IPS-18a (cell line): ENCODE measurements around the gene KCNQ1.
A peak's percentile ranks its signal among the peaks of the same experiment; 100 is the strongest.

ENCODE experiments used
- H3K27ac ChIP-seq: one replicate; pipeline ENCODE4 v1.5.1; 2013; ENCODE audit warnings: low read length
- H3K27me3 ChIP-seq: one replicate; pipeline ENCODE4 v1.6.1; 2013; ENCODE audit warnings: mild to moderate bottlenecking, low read length; ENCODE audit not compliant: control insufficient read depth, insufficient read depth
- H3K36me3 ChIP-seq: one replicate; pipeline ENCODE4 v1.6.1; 2013; ENCODE audit warnings: low read depth, low read length; ENCODE audit not compliant: control insufficient read depth
- H3K4me1 ChIP-seq: one replicate; pipeline ENCODE4 v1.6.1; 2013; ENCODE audit warnings: low read depth, low read length; ENCODE audit not compliant: control insufficient read depth
- H3K4me3 ChIP-seq: one replicate; pipeline ENCODE4 v1.5.1; 2013; ENCODE audit warnings: low read length
- H3K9ac ChIP-seq: one replicate; pipeline ENCODE4 v1.6.1; 2013; ENCODE audit warnings: mild to moderate bottlenecking, low read length, moderate library complexity
- H3K9me3 ChIP-seq: one replicate; pipeline ENCODE4 v1.6.1; 2013; ENCODE audit warnings: low read depth, low read length; ENCODE audit not compliant: control insufficient read depth

The KCNQ1 gene

DNA sequence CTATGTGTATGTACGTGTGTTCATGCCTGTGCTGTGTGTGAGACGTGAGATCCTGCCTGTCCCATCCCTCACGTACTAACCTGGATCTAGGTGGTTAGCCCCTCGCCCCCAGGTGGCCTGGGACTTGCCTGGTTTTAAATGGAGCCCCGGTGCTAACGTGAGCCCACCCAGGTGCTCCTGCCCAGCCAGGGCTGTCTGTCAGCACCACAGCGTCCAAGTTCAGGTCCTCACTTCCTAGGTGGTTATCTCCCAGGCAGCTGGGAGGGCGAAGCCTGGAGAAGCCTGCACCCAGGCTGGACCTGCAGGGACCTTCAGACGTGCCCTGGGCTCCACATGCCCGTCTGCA, 86.0 kb downstream of the KCNQ1 start:
- no peaks in the 10 kb centered on the region for H3K36me3 ChIP-seq
- H3K4me1 ChIP-seq, result peaks cover 9% of the 10 kb centered on the region
- peaks cover 18% of the 10 kb centered on the region for H3K27me3 ChIP-seq
- H3K4me3 ChIP-seq, result no peak overlapping the region
- no peak overlapping the region for H3K9ac ChIP-seq
- H3K27ac ChIP-seq, result no peak overlapping the region
- no peaks in the 10 kb centered on the region for H3K9me3 ChIP-seq

DNA sequence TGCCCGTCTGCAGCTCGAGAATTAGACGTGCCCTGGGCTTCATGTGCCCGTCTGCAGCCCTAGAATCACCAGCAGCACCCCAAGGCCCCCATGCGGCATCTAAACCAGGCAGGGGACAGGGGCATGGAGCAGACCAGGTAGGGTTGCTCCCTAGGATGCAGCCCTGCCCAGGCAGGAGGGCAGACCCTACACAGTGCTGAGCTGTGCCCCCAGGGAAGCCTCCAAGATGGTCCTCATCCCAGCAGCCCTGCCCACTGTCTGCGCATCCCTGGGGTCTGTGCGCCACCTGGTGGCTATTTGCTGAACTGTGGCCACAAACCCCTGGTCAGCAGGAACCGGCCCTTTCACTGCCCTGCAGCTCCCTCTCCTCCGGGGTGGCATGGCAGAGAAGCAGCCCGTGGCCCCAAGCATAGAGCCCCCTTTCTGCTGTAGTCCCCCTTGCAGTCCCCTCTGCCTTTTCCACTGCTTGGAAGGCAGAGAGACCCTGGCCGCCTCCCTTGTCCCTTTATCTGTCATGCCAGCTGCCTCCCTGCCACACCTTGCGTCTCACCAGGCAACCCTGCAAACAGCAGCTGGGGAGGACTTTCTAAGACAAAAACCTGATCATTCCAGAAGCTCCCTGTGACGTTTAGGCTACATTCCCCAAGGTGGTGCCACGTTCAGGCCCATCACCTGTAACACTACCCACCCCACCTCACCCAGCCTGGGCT, 86.6 kb downstream of the KCNQ1 start:
- Histone ChIP-seq H3K4me1 (peaks cover 9% of the 10 kb centered on the region), H3K9me3 (no peaks in the 10 kb centered on the region), H3K9ac (no peak overlapping the region), H3K27me3 (peaks cover 18% of the 10 kb centered on the region), H3K36me3 (no peaks in the 10 kb centered on the region), H3K27ac (no peak overlapping the region), H3K4me3 (no peak overlapping the region)

DNA sequence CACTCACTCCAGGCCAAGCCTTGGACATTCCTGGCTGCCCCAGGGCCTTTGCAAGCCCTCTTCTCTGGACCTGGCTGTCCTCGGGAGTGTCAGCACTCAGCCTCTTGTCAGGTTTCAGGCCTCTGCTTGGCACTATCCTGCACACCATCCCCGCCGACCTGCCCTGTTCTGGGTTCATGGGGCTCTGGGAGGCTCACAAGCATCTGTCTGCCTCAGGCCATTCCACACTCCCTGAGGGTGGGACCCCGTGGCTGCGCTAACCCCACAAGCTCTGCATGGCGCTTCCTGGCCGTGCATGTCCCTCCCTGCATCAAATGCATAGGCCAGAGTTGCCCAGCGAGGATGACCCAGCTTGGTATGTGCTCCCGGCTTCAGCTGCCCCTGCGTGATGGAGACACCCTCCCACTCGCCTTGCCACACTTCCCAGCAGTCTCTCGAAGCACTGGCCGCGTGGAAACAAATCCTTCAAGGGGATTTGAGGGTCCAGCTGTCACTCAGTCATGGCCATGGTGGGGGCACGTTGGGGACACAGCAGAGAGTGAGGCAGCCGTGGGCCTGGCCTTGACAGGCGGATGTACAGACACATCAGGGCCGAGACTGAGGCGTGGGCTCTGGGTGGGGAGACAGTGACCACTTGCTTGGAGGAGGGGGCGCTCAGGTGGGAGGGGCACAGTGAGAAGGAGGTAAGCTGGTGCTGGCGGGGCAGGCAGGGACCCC, 87.3 kb downstream of the KCNQ1 start:
- Histone ChIP-seq H3K4me3 (no peak overlapping the region), H3K9ac (no peak overlapping the region), H3K9me3 (no peaks in the 10 kb centered on the region), H3K27ac (no peak overlapping the region), H3K36me3 (no peaks in the 10 kb centered on the region), H3K27me3 (peaks cover 18% of the 10 kb centered on the region), H3K4me1 (peaks cover 9% of the 10 kb centered on the region)

DNA sequence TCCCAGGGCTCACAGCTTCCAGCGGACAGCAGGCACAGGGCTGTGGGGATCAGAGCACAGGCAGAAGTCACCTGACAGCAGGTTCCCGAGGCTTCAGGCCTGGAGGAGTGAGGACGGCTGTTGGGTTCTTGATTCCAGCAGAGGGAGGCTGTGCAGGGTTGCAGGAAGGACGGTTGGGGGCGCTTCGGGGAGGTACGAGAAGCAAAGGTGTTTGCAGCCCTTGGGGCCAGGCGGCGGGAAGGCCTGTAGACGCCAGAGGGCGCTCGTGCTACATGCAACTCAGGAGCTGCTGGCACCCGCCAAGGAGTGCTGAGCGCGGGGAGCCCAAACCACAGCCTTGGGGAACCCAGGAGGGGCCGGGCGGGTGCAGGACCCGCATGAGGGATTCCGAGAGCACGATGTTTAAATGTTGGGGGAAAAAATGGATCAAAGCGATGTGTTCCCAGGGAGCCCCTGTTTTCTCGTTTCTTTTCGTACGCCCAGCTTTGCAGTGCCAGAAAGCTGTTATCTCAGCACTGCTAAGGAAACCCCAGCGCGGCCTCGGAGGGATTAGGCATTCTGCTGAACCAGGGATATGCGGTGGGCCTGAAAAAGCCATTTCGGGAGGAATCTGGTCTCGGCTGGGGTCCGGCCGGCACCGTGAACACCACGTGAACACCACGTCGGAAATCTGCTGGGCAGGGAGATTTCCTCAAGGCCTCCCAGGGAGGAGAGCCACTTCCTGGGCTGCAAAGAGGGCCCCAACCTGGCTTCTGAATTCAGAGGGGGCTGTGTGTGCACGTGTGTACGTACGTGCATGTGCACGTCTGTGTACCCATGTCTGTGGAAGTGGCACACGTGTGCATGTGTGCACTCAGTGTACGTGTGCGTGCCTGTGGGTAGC, 88.1 kb downstream of the KCNQ1 start:
- Histone ChIP-seq H3K27ac (peak overlapping the region; percentile 56), H3K4me3 (no peak overlapping the region), H3K4me1 (peaks cover 9% of the 10 kb centered on the region), H3K27me3 (peaks cover 23% of the 10 kb centered on the region), H3K9me3 (no peaks in the 10 kb centered on the region), H3K36me3 (no peaks in the 10 kb centered on the region), H3K9ac (peak overlapping the region; percentile 54)

DNA sequence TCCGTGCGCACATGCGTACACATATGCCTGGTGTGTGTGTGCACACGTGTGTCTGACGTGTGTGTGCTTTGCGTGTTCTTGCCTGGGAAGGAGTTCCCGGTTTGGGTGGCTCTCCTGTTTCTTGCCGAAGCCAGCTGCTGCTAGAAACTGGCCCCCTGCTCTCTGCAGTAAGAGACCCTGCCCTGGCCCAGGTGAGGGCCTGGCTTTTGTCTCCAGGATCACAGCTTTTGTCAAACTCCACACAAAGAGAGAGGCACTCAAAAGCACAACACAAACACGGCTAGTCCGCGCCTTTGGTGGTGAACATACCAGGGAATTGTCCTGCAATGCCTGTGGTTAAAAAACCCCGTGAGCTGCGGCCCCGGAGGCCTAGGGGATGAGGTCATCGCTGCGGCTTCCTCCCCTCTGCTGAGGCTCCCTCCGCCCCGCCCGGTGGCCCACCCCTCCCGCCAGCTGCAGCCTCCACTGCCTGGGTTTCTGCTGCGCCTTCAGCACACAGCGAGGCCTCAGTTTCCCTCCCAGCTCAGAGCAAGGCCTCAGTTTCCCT, 88.9 kb downstream of the KCNQ1 start:
- H3K4me3 ChIP-seq, result no peak overlapping the region
- peak overlapping the region; percentile 54 for H3K9ac ChIP-seq
- H3K27me3 ChIP-seq, result peaks cover 25% of the 10 kb centered on the region

DNA sequence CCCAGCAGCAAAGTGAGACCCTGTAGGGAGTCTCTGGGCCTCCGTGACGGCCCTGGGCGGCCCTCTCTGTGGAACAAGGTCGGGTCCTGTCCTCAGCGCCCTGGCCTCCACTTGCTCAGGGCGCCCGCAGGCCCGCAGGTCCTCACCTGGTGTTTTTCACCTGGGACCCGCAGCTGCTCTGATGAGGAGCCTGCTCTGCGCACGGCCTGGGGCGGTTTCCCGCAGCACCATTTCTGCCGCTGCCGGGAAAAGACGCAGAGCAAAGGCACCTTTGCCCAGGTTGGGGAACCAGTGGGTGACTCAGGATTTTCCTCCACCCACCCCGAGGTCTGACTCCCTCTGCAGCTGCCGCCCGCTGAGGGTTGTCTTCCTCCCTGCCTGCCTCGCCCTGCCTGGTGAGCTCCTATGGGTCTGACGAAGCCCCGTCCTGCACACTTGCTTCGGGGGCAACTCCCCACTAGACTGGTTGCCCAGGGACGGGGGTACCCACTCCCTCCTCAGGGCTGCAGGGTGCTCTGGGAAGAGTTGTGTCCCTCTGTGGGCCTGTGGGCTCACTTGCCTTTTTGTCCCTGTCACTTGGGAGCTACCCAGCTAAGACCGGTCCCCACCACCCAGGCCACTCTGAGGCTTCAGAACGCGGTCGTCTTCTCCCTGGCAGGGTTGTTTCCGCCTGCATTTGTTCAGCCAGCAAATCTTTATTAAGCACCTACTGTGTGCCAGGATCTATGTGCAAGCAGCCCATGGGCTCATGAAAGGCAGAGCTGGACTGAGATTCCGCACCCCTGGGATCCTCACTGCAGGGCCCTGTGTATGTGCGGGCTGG, 89.5 kb downstream of the KCNQ1 start:
- no peaks in the 10 kb centered on the region for H3K36me3 ChIP-seq
- H3K4me3 ChIP-seq, result no peak overlapping the region
- H3K27ac ChIP-seq, result no peak overlapping the region
- peaks cover 31% of the 10 kb centered on the region for H3K27me3 ChIP-seq
- no peak overlapping the region for H3K9ac ChIP-seq
- peaks cover 9% of the 10 kb centered on the region for H3K4me1 ChIP-seq
- H3K9me3 ChIP-seq, result no peaks in the 10 kb centered on the region

More for the DNA sequence above, 88.9 kb downstream of the KCNQ1 start:
- H3K27ac ChIP-seq, result peak overlapping the region; percentile 56
- no peaks in the 10 kb centered on the region for H3K9me3 ChIP-seq
- H3K36me3 ChIP-seq, result no peaks in the 10 kb centered on the region
- peaks cover 9% of the 10 kb centered on the region for H3K4me1 ChIP-seq

DNA sequence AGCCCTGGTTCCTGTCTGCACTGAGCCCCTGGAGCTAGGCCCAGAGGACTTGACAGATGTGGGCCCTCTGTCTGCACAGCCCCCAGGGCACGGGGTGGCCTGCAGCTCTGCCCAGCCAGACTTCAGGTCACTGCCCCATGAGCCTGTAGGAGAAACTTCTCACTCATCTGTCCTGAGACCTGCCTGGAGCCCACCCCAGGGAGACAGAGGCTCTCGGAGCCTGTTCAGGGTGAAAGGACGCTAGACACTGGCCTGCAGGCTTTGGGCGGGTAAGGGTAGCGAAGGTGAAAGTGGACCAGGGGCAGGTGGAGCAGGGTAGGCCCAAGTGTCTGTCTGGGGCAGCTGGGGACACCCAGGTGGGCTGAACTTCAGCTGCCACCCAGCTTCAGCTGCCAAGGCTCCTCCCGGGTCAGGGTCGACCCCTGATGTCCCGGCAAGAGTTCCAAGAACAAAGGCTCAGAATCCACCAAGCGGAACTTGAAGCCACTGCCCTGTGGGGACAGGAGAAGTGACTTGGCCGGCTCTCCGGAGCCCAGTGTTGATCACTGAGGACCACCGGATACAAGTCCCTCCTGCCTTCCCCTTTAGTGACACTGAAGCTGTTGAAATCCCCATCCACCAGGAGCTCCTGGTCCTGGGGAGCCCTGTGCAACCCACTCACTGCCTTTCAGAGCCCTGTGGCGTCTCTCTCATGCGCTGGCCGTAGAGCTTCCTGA, 90.3 kb downstream of the KCNQ1 start:
- H3K36me3 ChIP-seq, result no peaks in the 10 kb centered on the region
- peaks cover 9% of the 10 kb centered on the region for H3K4me1 ChIP-seq
- H3K9ac ChIP-seq, result no peak overlapping the region
- H3K27ac ChIP-seq, result no peak overlapping the region
- H3K27me3 ChIP-seq, result peaks cover 36% of the 10 kb centered on the region
- no peaks in the 10 kb centered on the region for H3K9me3 ChIP-seq
- H3K4me3 ChIP-seq, result no peak overlapping the region

DNA sequence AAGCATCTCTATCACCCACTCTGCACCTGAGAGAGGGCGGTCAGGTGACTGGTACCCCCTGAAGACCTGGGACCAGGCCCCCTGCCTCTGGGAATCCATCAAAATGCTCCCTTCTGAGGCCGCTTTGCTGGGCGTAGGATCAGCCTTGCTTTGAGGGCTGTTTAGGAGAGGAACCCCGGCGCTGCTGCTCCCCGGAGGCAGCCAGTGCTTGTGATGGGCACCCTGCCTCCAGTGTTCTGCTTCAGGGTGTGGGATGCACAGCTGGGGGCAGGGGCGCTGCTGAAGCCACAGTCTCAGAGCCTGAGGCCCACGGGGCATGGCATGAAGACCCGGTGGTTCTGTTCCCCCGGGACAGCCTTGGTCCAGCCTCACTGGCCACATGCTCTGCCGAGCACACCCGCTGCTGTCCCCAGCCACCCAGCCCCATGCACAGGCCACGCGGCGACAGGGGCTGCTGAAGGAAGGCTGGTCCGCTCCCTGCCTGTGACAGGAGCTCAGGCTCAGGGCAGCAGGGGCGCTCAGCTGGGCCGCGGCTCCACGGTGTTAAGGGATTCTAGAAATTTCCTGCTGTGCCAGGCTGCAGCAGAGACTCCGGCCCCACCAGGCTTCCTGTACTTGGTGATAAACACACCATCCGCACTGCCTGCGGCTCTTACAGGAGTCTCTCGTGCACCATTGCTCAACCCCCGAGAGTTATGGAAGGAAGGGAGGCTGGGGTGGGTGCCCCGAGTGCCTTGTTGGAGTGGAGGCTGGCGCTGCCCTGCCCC, 91.0 kb downstream of the KCNQ1 start:
- Histone ChIP-seq H3K27ac (no peak overlapping the region), H3K36me3 (no peaks in the 10 kb centered on the region), H3K4me3 (no peak overlapping the region), H3K27me3 (peaks cover 43% of the 10 kb centered on the region), H3K4me1 (peaks cover 9% of the 10 kb centered on the region), H3K9ac (no peak overlapping the region), H3K9me3 (no peaks in the 10 kb centered on the region)

DNA sequence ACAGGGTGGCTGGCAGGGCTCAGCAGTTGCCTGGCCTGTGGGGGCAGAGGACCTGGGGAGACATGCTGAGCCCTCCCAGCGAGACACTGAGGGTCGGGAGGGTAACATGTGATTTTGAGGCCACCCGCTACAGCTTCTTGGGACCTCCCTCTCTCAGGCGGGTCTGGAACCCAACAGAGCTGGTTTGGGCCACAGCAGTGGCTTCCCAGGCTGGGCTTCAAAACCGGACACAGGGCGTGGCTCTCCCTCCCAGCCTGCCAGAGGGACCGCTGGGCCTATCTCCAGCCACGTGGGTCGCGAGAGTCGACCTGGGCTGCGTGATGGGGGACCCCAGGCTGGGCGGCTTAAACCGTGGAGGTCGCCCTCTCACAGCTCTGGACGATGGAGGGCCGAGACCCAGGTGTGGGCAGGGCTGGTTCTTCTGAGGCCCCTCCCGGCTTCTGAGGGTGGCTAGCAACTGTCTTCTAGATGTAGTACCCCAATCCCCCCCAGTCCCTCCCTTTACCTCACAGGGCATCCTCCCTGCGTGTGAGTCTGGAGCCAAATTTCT, 91.7 kb downstream of the KCNQ1 start:
- H3K4me1 ChIP-seq, result peaks cover 9% of the 10 kb centered on the region
- no peak overlapping the region for H3K27ac ChIP-seq
- no peaks in the 10 kb centered on the region for H3K9me3 ChIP-seq
- no peaks in the 10 kb centered on the region for H3K36me3 ChIP-seq
- H3K4me3 ChIP-seq, result no peak overlapping the region
- H3K27me3 ChIP-seq, result peaks cover 50% of the 10 kb centered on the region
- H3K9ac ChIP-seq, result no peak overlapping the region
